Large intestine (tissue), 3 donors: Measurements from ENCODE around the gene WBP2. TPM values are rescaled to one million over a fixed set of nuclear protein-coding genes. Genes with fewer than 3 reads are reported as not detected.

Experiments
- DNase-seq, 2 donors: peaks; one replicate each; pipeline versions ENCODE4 v3.0.0 to v3.0.0-alpha.2; 2013
- H3K27ac ChIP-seq: one replicate; pipeline ENCODE4 v1.5.1; 2013; ENCODE audit warnings: low read length
- H3K27me3 ChIP-seq: 2 replicates; pipeline ENCODE4 v1.6.1; 2013; ENCODE audit warnings: low read length; ENCODE audit not compliant: control insufficient read depth, insufficient read depth
- H3K36me3 ChIP-seq: 2 replicates; pipeline ENCODE4 v1.6.1; 2013; ENCODE audit warnings: low read length; ENCODE audit not compliant: control insufficient read depth, insufficient read depth
- H3K4me1 ChIP-seq: one replicate; pipeline ENCODE4 v1.6.1; 2013; ENCODE audit warnings: low read length; ENCODE audit not compliant: control insufficient read depth, insufficient read depth
- H3K4me3 ChIP-seq: one replicate; pipeline ENCODE4 v1.5.1; 2013; ENCODE audit warnings: low read length
- H3K9me3 ChIP-seq: one replicate; pipeline ENCODE4 v1.6.1; 2013; ENCODE audit warnings: mild to moderate bottlenecking, low read depth, low read length, moderate library complexity; ENCODE audit not compliant: control insufficient read depth
- WGBS: methylation state at CpG from one replicate; pipeline ENCODE4 v1.1.5; 2013; ENCODE audit warnings: low lambda C conversion rate; ENCODE audit not compliant: insufficient coverage; 5-methylcytosine and 5-hydroxymethylcytosine counted together
- polyA plus RNA-seq: library from polyadenylated mRNA; unstranded; fragments of 120-200 nt; gene quantifications from one replicate; pipeline ENCODE4 v1.2.1, GENCODE V29; 2013

Gene WBP2
- polyA plus RNA-seq, 1 donor = 107 TPM

GRCh38 chr17:75834928-75835653 is 20.0 kb downstream of the WBP2 start:
- Histone ChIP-seq H3K4me3 (no peak overlapping the region), H3K27me3 (no peaks in the 10 kb centered on the region), H3K36me3 (peaks cover 8% of the 10 kb centered on the region), H3K4me1 (no peaks in the 10 kb centered on the region), H3K27ac (no peak overlapping the region), H3K9me3 (peaks cover 6% of the 10 kb centered on the region)
- no CpG with 5 or more reads among the region's 24 CpGs for WGBS
- no peak for DNase-seq

GRCh38 chr17:75834279-75834920 is 20.7 kb downstream of the WBP2 start:
- Histone ChIP-seq H3K4me1 (no peaks in the 10 kb centered on the region), H3K27ac (no peak overlapping the region), H3K27me3 (no peaks in the 10 kb centered on the region), H3K4me3 (no peak overlapping the region), H3K9me3 (peaks cover 6% of the 10 kb centered on the region), H3K36me3 (peaks cover 8% of the 10 kb centered on the region)
- WGBS = no CpG with 5 or more reads among the region's 25 CpGs
- DNase-seq = no peak

GRCh38 chr17:75832652-75833400 is 22.3 kb downstream of the WBP2 start:
- peaks cover 6% of the 10 kb centered on the region for H3K9me3 ChIP-seq
- no peak for DNase-seq
- no peak overlapping the region for H3K27ac ChIP-seq
- peaks cover 8% of the 10 kb centered on the region for H3K36me3 ChIP-seq
- WGBS = no CpG with 5 or more reads among the region's 20 CpGs
- H3K27me3 ChIP-seq = no peaks in the 10 kb centered on the region
- no peak overlapping the region for H3K4me3 ChIP-seq
- H3K4me1 ChIP-seq = peaks cover 4% of the 10 kb centered on the region

GRCh38 chr17:75832164-75832651 is 22.9 kb downstream of the WBP2 start:
- H3K27ac ChIP-seq = no peak overlapping the region
- peaks cover 6% of the 10 kb centered on the region for H3K9me3 ChIP-seq
- peaks cover 8% of the 10 kb centered on the region for H3K36me3 ChIP-seq
- H3K27me3 ChIP-seq = no peaks in the 10 kb centered on the region
- WGBS = 100% methylated on average over 1 of the region's 10 CpGs
- no peak overlapping the region for H3K4me3 ChIP-seq
- no peak for DNase-seq
- peaks cover 7% of the 10 kb centered on the region for H3K4me1 ChIP-seq

GRCh38 chr17:75831032-75831571 is 24.0 kb downstream of the WBP2 start:
- Histone ChIP-seq H3K36me3 (peaks cover 15% of the 10 kb centered on the region), H3K4me1 (peaks cover 7% of the 10 kb centered on the region)
- WGBS = no CpG with 5 or more reads among the region's 15 CpGs

GRCh38 chr17:75830164-75831031 is 24.7 kb downstream of the WBP2 start:
- no peak for DNase-seq
- no peak overlapping the region for H3K27ac ChIP-seq
- no CpG with 5 or more reads among the region's 27 CpGs for WGBS
- H3K36me3 ChIP-seq = peaks cover 20% of the 10 kb centered on the region
- peaks cover 5% of the 10 kb centered on the region for H3K9me3 ChIP-seq
- no peaks in the 10 kb centered on the region for H3K27me3 ChIP-seq
- H3K4me3 ChIP-seq = no peak overlapping the region
- peaks cover 7% of the 10 kb centered on the region for H3K4me1 ChIP-seq

More at GRCh38 chr17:75831032-75831571, 24.0 kb downstream of the WBP2 start:
- Histone ChIP-seq H3K9me3 (peaks cover 6% of the 10 kb centered on the region), H3K27me3 (no peaks in the 10 kb centered on the region), H3K27ac (no peak overlapping the region), H3K4me3 (no peak overlapping the region)
- no peak for DNase-seq

- no peak overlapping the region for H3K4me3 ChIP-seq
Observed at GRCh38 chr17:75829747-75830146, 25.4 kb downstream of the WBP2 start.

GRCh38 chr17:75828741-75829140 is 26.4 kb downstream of the WBP2 start:
- no peak for DNase-seq

More at GRCh38 chr17:75829747-75830146, 25.4 kb downstream of the WBP2 start:
- no CpG with 5 or more reads among the region's 7 CpGs for WGBS
- Histone ChIP-seq H3K36me3 (peaks cover 23% of the 10 kb centered on the region), H3K27ac (no peak overlapping the region), H3K9me3 (peaks cover 3% of the 10 kb centered on the region), H3K4me1 (peaks cover 7% of the 10 kb centered on the region), H3K27me3 (no peaks in the 10 kb centered on the region)
- no peak for DNase-seq

GRCh38 chr17:75828076-75828400 is 27.1 kb downstream of the WBP2 start:
- Histone ChIP-seq H3K36me3 (peaks cover 35% of the 10 kb centered on the region), H3K9me3 (peaks cover 3% of the 10 kb centered on the region), H3K27ac (peak overlapping the region; percentile 42), H3K27me3 (no peaks in the 10 kb centered on the region), H3K4me3 (peak overlapping the region; percentile 27), H3K4me1 (peaks cover 7% of the 10 kb centered on the region)
- DNase-seq = no peak
- WGBS = no CpG with 5 or more reads among the region's 11 CpGs

More at GRCh38 chr17:75828741-75829140, 26.4 kb downstream of the WBP2 start:
- peaks cover 28% of the 10 kb centered on the region for H3K36me3 ChIP-seq
- H3K27ac ChIP-seq = no peak overlapping the region
- peaks cover 7% of the 10 kb centered on the region for H3K4me1 ChIP-seq
- H3K9me3 ChIP-seq = no peaks in the 10 kb centered on the region
- H3K4me3 ChIP-seq = no peak overlapping the region
- WGBS = no CpG with 5 or more reads among the region's 19 CpGs
- H3K27me3 ChIP-seq = no peaks in the 10 kb centered on the region
